GM23338 (cell line): ENCODE measurements around the gene RPS2. TPM values are rescaled to one million over a fixed set of nuclear protein-coding genes. Genes with fewer than 3 reads are reported as not detected.
A peak's percentile ranks its signal among the peaks of the same experiment; 100 is the strongest.

ENCODE experiments used
- ATAC-seq: fragments of 200-7000 bp; cut with Tn5 transposase; 3 replicates; pipeline ENCODE4 v1.9.1; 2020
- DNase-seq: peaks from one replicate; pipeline ENCODE4 v3.0.0-alpha.2; 2015; ENCODE audit warnings: low spot score
- H2AFZ ChIP-seq: fragments of 200-600 bp; sonication (generic); 2 replicates; pipeline ENCODE4 v1.8.0; 2016; ENCODE audit warnings: antibody characterized with exemption, mild to moderate bottlenecking, moderate library complexity
- H3F3A ChIP-seq: fragments of 200-600 bp; sonication (generic); replicated peaks from 2 replicates; pipeline ENCODE4 v1.8.0; 2017; ENCODE audit warnings: antibody characterized with exemption, mixed run types, low read depth
- H3K27ac ChIP-seq: fragments of 200-600 bp; sonication (generic); 2 replicates; pipeline ENCODE4 v1.6.1; 2016; ENCODE audit warnings: low read depth
- H3K27me3 ChIP-seq: fragments of 200-600 bp; sonication (generic); 2 replicates; pipeline ENCODE4 v1.8.0; 2016; ENCODE audit warnings: mild to moderate bottlenecking, mixed run types, moderate library complexity; ENCODE audit not compliant: insufficient read depth
- H3K36me3 ChIP-seq: fragments of 200-600 bp; sonication (generic); 2 replicates; pipeline ENCODE4 v1.8.0; 2016; ENCODE audit warnings: mild to moderate bottlenecking; ENCODE audit not compliant: insufficient read depth
- H3K4me1 ChIP-seq: fragments of 200-600 bp; sonication (generic); 2 replicates; pipeline ENCODE4 v1.8.0; 2016; ENCODE audit warnings: mild to moderate bottlenecking, moderate library complexity; ENCODE audit not compliant: insufficient read depth
- H3K4me2 ChIP-seq: fragments of 200-600 bp; sonication (generic); 2 replicates; pipeline ENCODE4 v1.7.1; 2017; ENCODE audit warnings: mixed run types
- H3K4me3 ChIP-seq: fragments of 200-600 bp; sonication (generic); 2 replicates; pipeline ENCODE4 v1.6.1; 2016; ENCODE audit warnings: mixed run types
- H3K79me2 ChIP-seq: fragments of 200-600 bp; sonication (generic); replicated peaks from 2 replicates; pipeline ENCODE4 v1.8.0; 2017; ENCODE audit warnings: mild to moderate bottlenecking; ENCODE audit not compliant: insufficient read depth
- H3K9me2 ChIP-seq: fragments of 200-600 bp; sonication (generic); 2 replicates; pipeline ENCODE4 v1.8.0; 2017; ENCODE audit not compliant: insufficient read depth
- H4K20me1 ChIP-seq: fragments of 200-600 bp; sonication (generic); replicated peaks from 2 replicates; pipeline ENCODE4 v1.8.0; 2017; ENCODE audit warnings: mild to moderate bottlenecking; ENCODE audit not compliant: insufficient read depth
- H3K27ac Mint-ChIP-seq: 2 replicates; pipeline ENCODE4 v1.8.0; 2020; ENCODE audit warnings: inconsistent platforms, mild to moderate bottlenecking, moderate library complexity, mixed read lengths
- H3K27me3 Mint-ChIP-seq: 3 replicates; pipeline ENCODE4 v1.8.0; 2022; ENCODE audit warnings: low read depth, mild to moderate bottlenecking, moderate library complexity, mixed read lengths, inconsistent platforms; ENCODE audit not compliant: insufficient read depth, poor library complexity
- H3K36me3 Mint-ChIP-seq: 3 replicates; pipeline ENCODE4 v1.8.0; 2021; ENCODE audit warnings: low read depth, mild to moderate bottlenecking, inconsistent platforms, moderate library complexity, mixed read lengths
- H3K4me1 Mint-ChIP-seq: 3 replicates; pipeline ENCODE4 v1.8.0; 2020; ENCODE audit warnings: mild to moderate bottlenecking, inconsistent platforms, mixed read lengths
- H3K4me3 Mint-ChIP-seq: 3 replicates; pipeline ENCODE4 v1.8.0; 2021; ENCODE audit warnings: moderate library complexity, mild to moderate bottlenecking, inconsistent platforms, mixed read lengths
- H3K9me3 Mint-ChIP-seq: 3 replicates; pipeline ENCODE4 v1.8.0; 2020; ENCODE audit warnings: moderate library complexity, mild to moderate bottlenecking, inconsistent platforms, mixed read lengths
- CREB1 ChIP-seq: fragments of 250-450 bp; sonication (Bioruptor Pico); IDR thresholded peaks from 2 replicates; pipeline ENCODE4 v1.5.0; 2020; ENCODE audit warnings: low read depth, mild to moderate bottlenecking, moderate library complexity
- EZH2 ChIP-seq: fragments of 200-600 bp; sonication (generic); IDR thresholded peaks from one replicate; pipeline ENCODE4 v1.8.0; 2017; ENCODE audit warnings: antibody characterized with exemption, mild to moderate bottlenecking, low read depth; ENCODE audit not compliant: unreplicated experiment
- EZH2phosphoT487 ChIP-seq: fragments of 200-600 bp; sonication (generic); IDR thresholded peaks from one replicate; pipeline ENCODE4 v1.8.1; 2018; ENCODE audit warnings: antibody characterized with exemption; ENCODE audit not compliant: unreplicated experiment
- JUNB ChIP-seq: IDR thresholded peaks from one replicate; pipeline ENCODE4 v1.6.1; 2016; ENCODE audit warnings: antibody characterized with exemption; ENCODE audit not compliant: unreplicated experiment
- NANOG ChIP-seq: IDR thresholded peaks from 2 replicates; pipeline ENCODE4 v1.6.1; 2016; ENCODE audit warnings: antibody characterized with exemption, borderline replicate concordance
- POLR2AphosphoS5 ChIP-seq: IDR thresholded peaks from 2 replicates; pipeline ENCODE4 v1.6.1; 2016; ENCODE audit warnings: antibody characterized with exemption, low read depth
- STAT1 ChIP-seq: IDR thresholded peaks from one replicate; pipeline ENCODE4 v1.6.1; 2016; ENCODE audit warnings: antibody characterized with exemption; ENCODE audit not compliant: unreplicated experiment
- ZNF114 ChIP-seq: fragments of 250-450 bp; sonication (Bioruptor Pico); IDR thresholded peaks from 2 replicates; pipeline ENCODE4 v1.5.0; 2020; ENCODE audit warnings: mild to moderate bottlenecking, moderate library complexity
- ZNF331 ChIP-seq: fragments of 250-450 bp; sonication (Bioruptor Pico); IDR thresholded peaks from 2 replicates; pipeline ENCODE4 v1.5.0; 2020; ENCODE audit warnings: low read depth, mild to moderate bottlenecking, moderate library complexity
- polyA plus RNA-seq: library from polyadenylated mRNA; unstranded; fragments of >200 nt; fragmentation: Nextera tagmentation; extraction: Ambion mirVana; gene quantifications from 2 replicates; pipeline ENCODE4 v1.2.1, GENCODE V29; 2016
- total RNA-seq: library from RNA; depleted of rRNA; stranded (reverse); fragments of >200 nt; shearing (Covaris generic); gene quantifications from 2 replicates; pipeline ENCODE4 v1.2.3, GENCODE V29; 2014
- TF ChIP-seq, protein P1 (sequence below): IDR thresholded peaks from 2 replicates; pipeline ENCODE4 v1.6.1; 2016; ENCODE audit warnings: antibody characterized with exemption
- TF ChIP-seq, protein P2 (sequence below): IDR thresholded peaks from one replicate; pipeline ENCODE4 v1.6.1; 2018; ENCODE audit warnings: antibody characterized with exemption; ENCODE audit not compliant: unreplicated experiment
- TF ChIP-seq, protein P3 (sequence below): fragments of 250-450 bp; sonication (Bioruptor Pico); IDR thresholded peaks from 2 replicates; pipeline ENCODE4 v1.5.0; 2020; ENCODE audit warnings: mild to moderate bottlenecking, moderate library complexity
- TF ChIP-seq, protein P4 (sequence below), 2 experiments: fragments of 200-600 bp in 1 of 2; sonication (generic) in 1 of 2; conservative IDR thresholded peaks; 2 replicates each; pipeline versions ENCODE4 v1.5.1 to v1.6.1; 2016 to 2017; ENCODE audit warnings: antibody characterized with exemption in 2 of 2, low read depth in 2 of 2, mild to moderate bottlenecking in 2 of 2, moderate library complexity in 1 of 2

RPS2 gene
- total and polyA plus RNA-seq, 2 experiments from 2014 or later: 3,786 to 3,992 TPM

DNA sequence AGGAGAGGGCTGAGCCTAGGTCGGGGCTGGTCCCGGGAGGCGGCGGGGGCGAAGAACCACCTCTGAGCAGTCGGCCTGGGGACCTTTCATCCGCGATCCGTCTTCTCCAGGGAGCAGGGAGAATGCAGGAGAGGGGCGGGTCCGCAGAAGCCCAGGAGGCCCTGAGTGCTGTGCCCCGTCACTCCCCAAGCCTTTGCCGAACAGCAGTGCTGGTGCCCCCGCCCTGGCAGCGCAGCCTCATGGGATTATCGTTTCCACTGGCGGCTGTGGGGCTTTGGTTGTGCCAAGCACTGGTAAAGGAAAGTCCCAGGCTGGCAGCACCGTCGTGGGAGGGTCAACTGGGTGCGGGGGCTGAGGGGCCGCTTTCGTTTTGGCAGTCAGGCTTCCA lies 7.9 kb upstream of the RPS2 start:
- Mint-ChIP-seq H3K36me3 (peaks cover 16% of the 10 kb centered on the region), H3K4me1 (peaks cover 12% of the 10 kb centered on the region), H3K27ac (peak overlapping the region; percentile 95), H3K4me3 (peak overlapping the region; percentile 99), H3K9me3 (peaks cover 3% of the 10 kb centered on the region; the same call in 1 of the 3 replicates), H3K27me3 (peaks cover 19% of the 10 kb centered on the region)
- no peaks in the 10 kb centered on the region for H3F3A ChIP-seq
- peak overlapping the region; percentile 96 for H3K4me3 ChIP-seq
- DNase-seq (peak; percentile 56), ATAC-seq (peak; percentile 42)
- H3K4me1 ChIP-seq: peaks cover 14% of the 10 kb centered on the region; the same call in 1 of the 2 replicates
- no peak overlapping the region for H3K27ac ChIP-seq
- H4K20me1 ChIP-seq: no peaks in the 10 kb centered on the region; the same call in none of the 2 replicates
- H3K79me2 ChIP-seq: peaks cover 21% of the 10 kb centered on the region
- no peak overlapping the region for H2AFZ ChIP-seq
- H3K27me3 ChIP-seq: no peaks in the 10 kb centered on the region
- no peaks in the 10 kb centered on the region for H3K36me3 ChIP-seq
- no peaks in the 10 kb centered on the region for H3K9me2 ChIP-seq
- peak overlapping the region; percentile 81 for H3K4me2 ChIP-seq
- TF ChIP-seq, protein P1, sequence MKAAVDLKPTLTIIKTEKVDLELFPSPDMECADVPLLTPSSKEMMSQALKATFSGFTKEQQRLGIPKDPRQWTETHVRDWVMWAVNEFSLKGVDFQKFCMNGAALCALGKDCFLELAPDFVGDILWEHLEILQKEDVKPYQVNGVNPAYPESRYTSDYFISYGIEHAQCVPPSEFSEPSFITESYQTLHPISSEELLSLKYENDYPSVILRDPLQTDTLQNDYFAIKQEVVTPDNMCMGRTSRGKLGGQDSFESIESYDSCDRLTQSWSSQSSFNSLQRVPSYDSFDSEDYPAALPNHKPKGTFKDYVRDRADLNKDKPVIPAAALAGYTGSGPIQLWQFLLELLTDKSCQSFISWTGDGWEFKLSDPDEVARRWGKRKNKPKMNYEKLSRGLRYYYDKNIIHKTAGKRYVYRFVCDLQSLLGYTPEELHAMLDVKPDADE: no peak
- TF ChIP-seq JUNB: no peak
- no peak for TF ChIP-seq STAT1
- TF ChIP-seq, protein P2, sequence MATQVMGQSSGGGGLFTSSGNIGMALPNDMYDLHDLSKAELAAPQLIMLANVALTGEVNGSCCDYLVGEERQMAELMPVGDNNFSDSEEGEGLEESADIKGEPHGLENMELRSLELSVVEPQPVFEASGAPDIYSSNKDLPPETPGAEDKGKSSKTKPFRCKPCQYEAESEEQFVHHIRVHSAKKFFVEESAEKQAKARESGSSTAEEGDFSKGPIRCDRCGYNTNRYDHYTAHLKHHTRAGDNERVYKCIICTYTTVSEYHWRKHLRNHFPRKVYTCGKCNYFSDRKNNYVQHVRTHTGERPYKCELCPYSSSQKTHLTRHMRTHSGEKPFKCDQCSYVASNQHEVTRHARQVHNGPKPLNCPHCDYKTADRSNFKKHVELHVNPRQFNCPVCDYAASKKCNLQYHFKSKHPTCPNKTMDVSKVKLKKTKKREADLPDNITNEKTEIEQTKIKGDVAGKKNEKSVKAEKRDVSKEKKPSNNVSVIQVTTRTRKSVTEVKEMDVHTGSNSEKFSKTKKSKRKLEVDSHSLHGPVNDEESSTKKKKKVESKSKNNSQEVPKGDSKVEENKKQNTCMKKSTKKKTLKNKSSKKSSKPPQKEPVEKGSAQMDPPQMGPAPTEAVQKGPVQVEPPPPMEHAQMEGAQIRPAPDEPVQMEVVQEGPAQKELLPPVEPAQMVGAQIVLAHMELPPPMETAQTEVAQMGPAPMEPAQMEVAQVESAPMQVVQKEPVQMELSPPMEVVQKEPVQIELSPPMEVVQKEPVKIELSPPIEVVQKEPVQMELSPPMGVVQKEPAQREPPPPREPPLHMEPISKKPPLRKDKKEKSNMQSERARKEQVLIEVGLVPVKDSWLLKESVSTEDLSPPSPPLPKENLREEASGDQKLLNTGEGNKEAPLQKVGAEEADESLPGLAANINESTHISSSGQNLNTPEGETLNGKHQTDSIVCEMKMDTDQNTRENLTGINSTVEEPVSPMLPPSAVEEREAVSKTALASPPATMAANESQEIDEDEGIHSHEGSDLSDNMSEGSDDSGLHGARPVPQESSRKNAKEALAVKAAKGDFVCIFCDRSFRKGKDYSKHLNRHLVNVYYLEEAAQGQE: no peak
- no peak for TF ChIP-seq ZNF331 (CRISPR knock-in tag)
- no peak for TF ChIP-seq CREB1 (CRISPR knock-in tag)
- no peak for TF ChIP-seq POLR2AphosphoS5
- TF ChIP-seq ZNF114 (CRISPR knock-in tag): no peak
- TF ChIP-seq, protein P3, sequence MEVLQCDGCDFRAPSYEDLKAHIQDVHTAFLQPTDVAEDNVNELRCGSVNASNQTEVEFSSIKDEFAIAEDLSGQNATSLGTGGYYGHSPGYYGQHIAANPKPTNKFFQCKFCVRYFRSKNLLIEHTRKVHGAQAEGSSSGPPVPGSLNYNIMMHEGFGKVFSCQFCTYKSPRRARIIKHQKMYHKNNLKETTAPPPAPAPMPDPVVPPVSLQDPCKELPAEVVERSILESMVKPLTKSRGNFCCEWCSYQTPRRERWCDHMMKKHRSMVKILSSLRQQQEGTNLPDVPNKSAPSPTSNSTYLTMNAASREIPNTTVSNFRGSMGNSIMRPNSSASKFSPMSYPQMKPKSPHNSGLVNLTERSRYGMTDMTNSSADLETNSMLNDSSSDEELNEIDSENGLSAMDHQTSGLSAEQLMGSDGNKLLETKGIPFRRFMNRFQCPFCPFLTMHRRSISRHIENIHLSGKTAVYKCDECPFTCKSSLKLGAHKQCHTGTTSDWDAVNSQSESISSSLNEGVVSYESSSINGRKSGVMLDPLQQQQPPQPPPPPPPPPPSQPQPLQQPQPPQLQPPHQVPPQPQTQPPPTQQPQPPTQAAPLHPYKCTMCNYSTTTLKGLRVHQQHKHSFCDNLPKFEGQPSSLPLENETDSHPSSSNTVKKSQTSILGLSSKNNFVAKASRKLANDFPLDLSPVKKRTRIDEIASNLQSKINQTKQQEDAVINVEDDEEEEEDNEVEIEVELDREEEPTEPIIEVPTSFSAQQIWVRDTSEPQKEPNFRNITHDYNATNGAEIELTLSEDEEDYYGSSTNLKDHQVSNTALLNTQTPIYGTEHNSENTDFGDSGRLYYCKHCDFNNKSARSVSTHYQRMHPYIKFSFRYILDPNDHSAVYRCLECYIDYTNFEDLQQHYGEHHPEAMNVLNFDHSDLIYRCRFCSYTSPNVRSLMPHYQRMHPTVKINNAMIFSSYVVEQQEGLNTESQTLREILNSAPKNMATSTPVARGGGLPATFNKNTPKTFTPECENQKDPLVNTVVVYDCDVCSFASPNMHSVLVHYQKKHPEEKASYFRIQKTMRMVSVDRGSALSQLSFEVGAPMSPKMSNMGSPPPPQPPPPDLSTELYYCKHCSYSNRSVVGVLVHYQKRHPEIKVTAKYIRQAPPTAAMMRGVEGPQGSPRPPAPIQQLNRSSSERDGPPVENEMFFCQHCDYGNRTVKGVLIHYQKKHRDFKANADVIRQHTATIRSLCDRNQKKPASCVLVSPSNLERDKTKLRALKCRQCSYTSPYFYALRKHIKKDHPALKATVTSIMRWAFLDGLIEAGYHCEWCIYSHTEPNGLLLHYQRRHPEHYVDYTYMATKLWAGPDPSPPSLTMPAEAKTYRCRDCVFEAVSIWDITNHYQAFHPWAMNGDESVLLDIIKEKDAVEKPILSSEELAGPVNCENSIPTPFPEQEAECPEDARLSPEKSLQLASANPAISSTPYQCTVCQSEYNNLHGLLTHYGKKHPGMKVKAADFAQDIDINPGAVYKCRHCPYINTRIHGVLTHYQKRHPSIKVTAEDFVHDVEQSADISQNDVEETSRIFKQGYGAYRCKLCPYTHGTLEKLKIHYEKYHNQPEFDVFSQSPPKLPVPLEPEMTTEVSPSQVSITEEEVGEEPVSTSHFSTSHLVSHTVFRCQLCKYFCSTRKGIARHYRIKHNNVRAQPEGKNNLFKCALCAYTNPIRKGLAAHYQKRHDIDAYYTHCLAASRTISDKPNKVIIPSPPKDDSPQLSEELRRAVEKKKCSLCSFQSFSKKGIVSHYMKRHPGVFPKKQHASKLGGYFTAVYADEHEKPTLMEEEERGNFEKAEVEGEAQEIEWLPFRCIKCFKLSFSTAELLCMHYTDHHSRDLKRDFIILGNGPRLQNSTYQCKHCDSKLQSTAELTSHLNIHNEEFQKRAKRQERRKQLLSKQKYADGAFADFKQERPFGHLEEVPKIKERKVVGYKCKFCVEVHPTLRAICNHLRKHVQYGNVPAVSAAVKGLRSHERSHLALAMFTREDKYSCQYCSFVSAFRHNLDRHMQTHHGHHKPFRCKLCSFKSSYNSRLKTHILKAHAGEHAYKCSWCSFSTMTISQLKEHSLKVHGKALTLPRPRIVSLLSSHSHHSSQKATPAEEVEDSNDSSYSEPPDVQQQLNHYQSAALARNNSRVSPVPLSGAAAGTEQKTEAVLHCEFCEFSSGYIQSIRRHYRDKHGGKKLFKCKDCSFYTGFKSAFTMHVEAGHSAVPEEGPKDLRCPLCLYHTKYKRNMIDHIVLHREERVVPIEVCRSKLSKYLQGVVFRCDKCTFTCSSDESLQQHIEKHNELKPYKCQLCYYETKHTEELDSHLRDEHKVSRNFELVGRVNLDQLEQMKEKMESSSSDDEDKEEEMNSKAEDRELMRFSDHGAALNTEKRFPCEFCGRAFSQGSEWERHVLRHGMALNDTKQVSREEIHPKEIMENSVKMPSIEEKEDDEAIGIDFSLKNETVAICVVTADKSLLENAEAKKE (CRISPR knock-in tag): no peak
- TF ChIP-seq, protein P4, sequence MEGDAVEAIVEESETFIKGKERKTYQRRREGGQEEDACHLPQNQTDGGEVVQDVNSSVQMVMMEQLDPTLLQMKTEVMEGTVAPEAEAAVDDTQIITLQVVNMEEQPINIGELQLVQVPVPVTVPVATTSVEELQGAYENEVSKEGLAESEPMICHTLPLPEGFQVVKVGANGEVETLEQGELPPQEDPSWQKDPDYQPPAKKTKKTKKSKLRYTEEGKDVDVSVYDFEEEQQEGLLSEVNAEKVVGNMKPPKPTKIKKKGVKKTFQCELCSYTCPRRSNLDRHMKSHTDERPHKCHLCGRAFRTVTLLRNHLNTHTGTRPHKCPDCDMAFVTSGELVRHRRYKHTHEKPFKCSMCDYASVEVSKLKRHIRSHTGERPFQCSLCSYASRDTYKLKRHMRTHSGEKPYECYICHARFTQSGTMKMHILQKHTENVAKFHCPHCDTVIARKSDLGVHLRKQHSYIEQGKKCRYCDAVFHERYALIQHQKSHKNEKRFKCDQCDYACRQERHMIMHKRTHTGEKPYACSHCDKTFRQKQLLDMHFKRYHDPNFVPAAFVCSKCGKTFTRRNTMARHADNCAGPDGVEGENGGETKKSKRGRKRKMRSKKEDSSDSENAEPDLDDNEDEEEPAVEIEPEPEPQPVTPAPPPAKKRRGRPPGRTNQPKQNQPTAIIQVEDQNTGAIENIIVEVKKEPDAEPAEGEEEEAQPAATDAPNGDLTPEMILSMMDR (conservative IDR thresholded peaks at IDR 0.05; ENCODE audit: low read depth in 2 of 2): no peak
- no peak for TF ChIP-seq EZH2
- no peak for TF ChIP-seq NANOG
- no peak for TF ChIP-seq EZH2phosphoT487
